OCI-LY1 (cell line): ENCODE measurements around the gene LRRC4B.

ENCODE experiments used
- H2AFZ ChIP-seq: fragments of 200-600 bp; sonication (generic), shearing (Covaris generic); 2 replicates; pipeline ENCODE4 v1.6.0; 2014; ENCODE audit warnings: antibody characterized with exemption, mild to moderate bottlenecking, low read length
- H3F3A ChIP-seq: fragments of 200-600 bp; sonication (generic), shearing (Covaris generic); 2 replicates; pipeline ENCODE4 v1.6.0; 2014; ENCODE audit warnings: mild to moderate bottlenecking, antibody characterized with exemption, low read length, moderate library complexity; ENCODE audit not compliant: insufficient read depth
- H3K27ac ChIP-seq: fragments of 200-600 bp; sonication (generic); 2 replicates; pipeline ENCODE4 v1.5.1; 2014; ENCODE audit warnings: low read length, mixed run types, mild to moderate bottlenecking, low read depth; ENCODE audit not compliant: poor library complexity, severe bottlenecking
- H3K27me3 ChIP-seq: fragments of 200-600 bp; sonication (generic); 2 replicates; pipeline ENCODE4 v1.6.0; 2014; ENCODE audit warnings: antibody characterized with exemption, mild to moderate bottlenecking, low read length, moderate library complexity; ENCODE audit not compliant: insufficient read depth
- H3K36me3 ChIP-seq: fragments of 200-600 bp; sonication (generic); 2 replicates; pipeline ENCODE4 v1.6.1; 2014; ENCODE audit warnings: mild to moderate bottlenecking, antibody characterized with exemption, low read length, moderate library complexity, mixed read lengths; ENCODE audit not compliant: insufficient read depth
- H3K4me1 ChIP-seq: fragments of 200-600 bp; sonication (generic); 2 replicates; pipeline ENCODE4 v1.5.1; 2014; ENCODE audit warnings: mild to moderate bottlenecking, low read length, moderate library complexity; ENCODE audit not compliant: insufficient read depth, severe bottlenecking
- H3K4me2 ChIP-seq: fragments of 200-600 bp; sonication (generic), shearing (Covaris generic); 2 replicates; pipeline ENCODE4 v1.6.1; 2014; ENCODE audit warnings: low read length
- H3K4me3 ChIP-seq: fragments of 200-600 bp; sonication (generic); 2 replicates; pipeline ENCODE4 v1.5.1; 2014; ENCODE audit warnings: low read length, low read depth, mild to moderate bottlenecking, mixed read lengths; ENCODE audit not compliant: poor library complexity, severe bottlenecking
- H3K79me2 ChIP-seq: fragments of 200-600 bp; shearing (Covaris generic); 2 replicates; pipeline ENCODE4 v1.6.1; 2016; ENCODE audit warnings: mixed run types, low read length, mixed read lengths; ENCODE audit not compliant: insufficient read depth
- H3K9ac ChIP-seq: fragments of 200-600 bp; sonication (generic), shearing (Covaris generic); 2 replicates; pipeline ENCODE4 v1.6.1; 2014; ENCODE audit warnings: mild to moderate bottlenecking, low read length, mixed read lengths
- H3K9me2 ChIP-seq: fragments of 200-600 bp; sonication (generic), shearing (Covaris generic); 2 replicates; pipeline ENCODE4 v1.6.1; 2014; ENCODE audit warnings: low read depth, mild to moderate bottlenecking, low read length, mixed read lengths
- H3K9me3 ChIP-seq: fragments of 200-600 bp; shearing (Covaris generic); 2 replicates; pipeline ENCODE4 v1.6.1; 2014; ENCODE audit warnings: low read length, mixed read lengths
- H4K20me1 ChIP-seq: fragments of 200-600 bp; sonication (generic), shearing (Covaris generic); 2 replicates; pipeline ENCODE4 v1.6.0; 2016; ENCODE audit warnings: mild to moderate bottlenecking, low read length; ENCODE audit not compliant: insufficient read depth
- EZH2 ChIP-seq: fragments of 200-600 bp; sonication (generic), shearing (Covaris generic); IDR thresholded peaks from 2 replicates; pipeline ENCODE4 v1.8.0; 2017; ENCODE audit warnings: borderline replicate concordance, mixed run types, mild to moderate bottlenecking, antibody characterized with exemption, low read length, moderate library complexity, mixed read lengths
- TF ChIP-seq, protein P1 (sequence below): fragments of 200-600 bp; sonication (generic), shearing (Covaris generic); IDR thresholded peaks from 2 replicates; pipeline ENCODE4 v1.5.1; 2017; ENCODE audit warnings: mild to moderate bottlenecking, antibody characterized with exemption, low read length, moderate library complexity, mixed read lengths

The LRRC4B gene

DNA sequence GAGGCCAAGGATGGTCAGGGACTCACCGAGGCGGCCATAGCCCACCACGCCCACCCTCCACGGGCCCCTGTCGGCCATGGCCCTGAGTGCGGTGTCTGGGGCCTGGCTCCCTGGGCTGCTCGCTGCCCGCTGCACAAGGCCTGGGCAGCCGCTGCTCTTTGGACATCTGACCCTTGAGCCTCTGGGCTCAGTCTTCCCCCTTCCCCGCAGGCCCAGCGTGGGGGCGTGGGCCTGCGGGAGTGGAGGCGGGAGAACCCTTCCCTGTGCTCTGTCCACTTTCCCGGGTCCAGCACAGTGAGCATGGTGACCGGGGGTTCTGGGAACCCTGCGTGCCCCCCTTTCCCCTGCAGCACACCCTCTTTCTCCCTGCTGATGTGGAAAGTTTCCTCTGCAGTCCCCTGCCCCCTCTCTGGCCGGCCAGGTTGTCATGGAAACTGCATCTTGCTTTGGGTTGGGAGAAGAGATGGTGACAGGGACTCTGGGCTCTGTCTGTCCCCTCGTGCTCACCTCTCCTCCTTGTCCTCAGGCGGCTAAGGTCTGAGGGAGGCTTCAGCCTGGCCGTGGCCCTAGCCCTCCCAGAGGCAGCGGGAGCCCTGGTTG, 54.4 kb downstream of the LRRC4B start, which contains the start of gene ASPDH:
ASPDH (minus strand) TSS at position 168 of the 600 bp plus-strand sequence; CDS start at position 78, 90 bp downstream.
- no peak within 1 kb of the TSS for H3K4me2 ChIP-seq
- H2AFZ ChIP-seq: no peak within 1 kb of the TSS
- H3F3A ChIP-seq: no peaks in the 10 kb centered on the region
- no peak within 1 kb of the TSS for H3K9ac ChIP-seq
- no peaks in the 10 kb centered on the region for H3K27me3 ChIP-seq
- H3K9me3 ChIP-seq: no peaks in the 10 kb centered on the region
- H3K4me1 ChIP-seq: peaks cover 14% of the 10 kb centered on the region
- H3K4me3 ChIP-seq: no peak within 1 kb of the TSS
- H3K9me2 ChIP-seq: no peaks in the 10 kb centered on the region
- H3K27ac ChIP-seq: no peak within 1 kb of the TSS
- H3K79me2 ChIP-seq: no peaks in the 10 kb centered on the region
- no peaks in the 10 kb centered on the region for H4K20me1 ChIP-seq
- H3K36me3 ChIP-seq: no peaks in the 10 kb centered on the region
- TF ChIP-seq, protein P1, sequence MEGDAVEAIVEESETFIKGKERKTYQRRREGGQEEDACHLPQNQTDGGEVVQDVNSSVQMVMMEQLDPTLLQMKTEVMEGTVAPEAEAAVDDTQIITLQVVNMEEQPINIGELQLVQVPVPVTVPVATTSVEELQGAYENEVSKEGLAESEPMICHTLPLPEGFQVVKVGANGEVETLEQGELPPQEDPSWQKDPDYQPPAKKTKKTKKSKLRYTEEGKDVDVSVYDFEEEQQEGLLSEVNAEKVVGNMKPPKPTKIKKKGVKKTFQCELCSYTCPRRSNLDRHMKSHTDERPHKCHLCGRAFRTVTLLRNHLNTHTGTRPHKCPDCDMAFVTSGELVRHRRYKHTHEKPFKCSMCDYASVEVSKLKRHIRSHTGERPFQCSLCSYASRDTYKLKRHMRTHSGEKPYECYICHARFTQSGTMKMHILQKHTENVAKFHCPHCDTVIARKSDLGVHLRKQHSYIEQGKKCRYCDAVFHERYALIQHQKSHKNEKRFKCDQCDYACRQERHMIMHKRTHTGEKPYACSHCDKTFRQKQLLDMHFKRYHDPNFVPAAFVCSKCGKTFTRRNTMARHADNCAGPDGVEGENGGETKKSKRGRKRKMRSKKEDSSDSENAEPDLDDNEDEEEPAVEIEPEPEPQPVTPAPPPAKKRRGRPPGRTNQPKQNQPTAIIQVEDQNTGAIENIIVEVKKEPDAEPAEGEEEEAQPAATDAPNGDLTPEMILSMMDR: no peak
- TF ChIP-seq EZH2: no peak

DNA sequence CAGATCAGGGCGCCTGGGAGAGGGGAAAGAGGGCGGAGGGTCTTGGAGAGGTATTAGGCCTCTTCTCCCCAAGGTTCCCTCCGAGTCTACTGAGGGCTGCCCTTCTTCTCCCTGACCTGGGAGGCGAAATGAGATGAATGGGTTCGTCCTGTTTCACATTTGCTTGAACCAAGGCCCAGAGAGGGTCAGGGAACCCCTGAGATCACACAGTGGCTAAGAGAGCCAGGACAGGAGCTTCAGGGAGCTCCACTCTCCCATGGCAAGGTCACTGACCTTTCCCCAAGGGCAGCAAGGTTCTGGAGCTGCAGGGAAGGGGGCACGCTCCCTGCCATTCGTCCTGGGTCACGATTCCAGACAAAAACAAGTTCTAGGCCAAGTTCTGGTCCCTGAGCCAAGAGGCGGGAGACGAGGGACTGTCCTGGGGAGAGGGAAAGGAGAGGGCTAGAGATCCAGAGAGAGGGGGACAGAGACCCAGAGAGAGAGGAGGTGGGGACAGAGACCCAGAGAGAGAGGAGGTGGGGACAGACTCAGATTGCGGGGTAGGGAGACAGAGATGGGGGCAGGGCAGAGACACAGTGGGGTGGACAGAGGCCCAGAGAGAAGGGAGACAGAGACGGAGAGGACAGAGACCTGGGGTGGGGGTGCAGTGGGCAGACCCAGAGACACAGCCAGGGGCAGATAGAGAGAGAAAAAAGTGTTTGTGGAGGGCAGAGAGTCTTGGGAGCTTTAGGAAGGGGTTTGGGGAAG, 55.1 kb downstream of the LRRC4B start:
- no peaks in the 10 kb centered on the region for H3K36me3 ChIP-seq
- no peaks in the 10 kb centered on the region for H4K20me1 ChIP-seq
- no peak overlapping the region for H2AFZ ChIP-seq
- no peak overlapping the region for H3K27ac ChIP-seq
- H3K4me1 ChIP-seq: peaks cover 14% of the 10 kb centered on the region
- H3K9me2 ChIP-seq: no peaks in the 10 kb centered on the region
- no peak overlapping the region for H3K4me2 ChIP-seq
- no peaks in the 10 kb centered on the region for H3K27me3 ChIP-seq
- H3K9me3 ChIP-seq: no peaks in the 10 kb centered on the region
- H3K9ac ChIP-seq: no peak overlapping the region
- no peaks in the 10 kb centered on the region for H3F3A ChIP-seq
- no peaks in the 10 kb centered on the region for H3K79me2 ChIP-seq
- no peak overlapping the region for H3K4me3 ChIP-seq
- TF ChIP-seq, protein P1: no peak
- no peak for TF ChIP-seq EZH2

DNA sequence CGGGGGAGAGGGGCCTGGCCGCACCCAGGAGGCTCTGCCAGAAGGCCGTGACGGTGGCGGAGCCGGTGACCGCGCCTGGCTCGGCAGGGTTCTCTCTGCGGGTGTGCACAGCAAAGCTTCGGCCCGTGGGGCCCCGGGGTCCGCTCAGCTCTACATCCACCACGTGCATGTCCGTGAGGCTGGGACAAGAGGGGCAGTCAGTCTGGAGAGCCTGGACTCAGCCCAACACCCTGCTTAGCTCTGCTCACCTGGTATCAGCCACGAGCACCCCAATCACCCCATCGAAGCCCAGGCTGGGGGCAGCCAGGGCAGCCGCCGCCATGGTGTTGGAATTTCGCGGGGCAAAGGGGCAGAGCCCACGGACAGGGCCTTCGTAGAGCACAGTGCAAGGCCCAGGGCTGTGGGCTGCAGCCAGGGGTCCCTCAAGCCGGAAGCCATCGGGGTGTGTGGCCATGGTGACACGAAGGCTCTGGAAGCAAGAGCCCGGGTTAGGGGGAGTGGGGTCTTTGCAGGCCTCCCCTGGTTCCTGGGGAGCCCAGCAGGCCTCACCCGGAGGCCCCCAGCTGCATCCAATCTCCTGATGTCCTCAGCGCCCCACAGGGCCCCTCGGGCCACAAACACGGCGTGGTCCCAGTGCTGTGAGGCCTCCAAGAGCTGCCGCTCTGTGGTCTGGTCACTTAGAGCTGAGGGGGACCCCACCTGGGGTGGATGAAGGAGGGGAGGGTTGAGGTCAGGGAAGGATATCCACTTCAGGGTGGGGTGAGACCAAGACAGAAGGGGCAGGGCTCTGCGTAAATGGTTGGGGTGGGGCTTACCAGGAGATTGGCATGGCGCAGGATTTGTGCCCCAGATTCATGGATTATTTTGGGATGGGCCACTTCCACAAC, 55.9 kb downstream of the LRRC4B start:
- Histone ChIP-seq H3K4me3 (peak overlapping the region; percentile 67), H4K20me1 (no peaks in the 10 kb centered on the region), H3K27ac (no peak overlapping the region)

More for the DNA sequence above, 55.9 kb downstream of the LRRC4B start:
- Histone ChIP-seq H3K36me3 (no peaks in the 10 kb centered on the region), H3K9ac (peak overlapping the region; percentile 76; the same call in 1 of the 2 replicates), H3F3A (no peaks in the 10 kb centered on the region), H3K79me2 (no peaks in the 10 kb centered on the region), H3K4me1 (peaks cover 14% of the 10 kb centered on the region), H3K4me2 (peak overlapping the region; percentile 80), H3K27me3 (no peaks in the 10 kb centered on the region), H3K9me3 (no peaks in the 10 kb centered on the region), H3K9me2 (no peaks in the 10 kb centered on the region), H2AFZ (no peak overlapping the region)
- TF ChIP-seq, protein P1: no peak
- TF ChIP-seq EZH2: no peak
